Activated naive CD8-positive, alpha-beta T cell treated with anti-CD3 and anti-CD28 coated beads, Interleukin-2, amount 50 U/mL, for 16 hours (primary cell): ENCODE data around the gene LAMA2.

Experiments used
- DNase-seq: peaks from one replicate; pipeline ENCODE4 v3.0.0-alpha.2; 2020; ENCODE audit warnings: low read depth, low spot score

LAMA2 gene

GRCh38 chr6:129309154-129309553, 426.2 kb downstream of the LAMA2 start:
- no peak for DNase-seq

- no peak for DNase-seq
Measured at GRCh38 chr6:129312880-129313279, 429.9 kb downstream of the LAMA2 start.

GRCh38 chr6:129314575-129314974, 431.6 kb downstream of the LAMA2 start:
- no peak for DNase-seq

- no peak for DNase-seq
Measured at GRCh38 chr6:129317931-129318820, 435.2 kb downstream of the LAMA2 start.

GRCh38 chr6:129320892-129321291, 438.0 kb downstream of the LAMA2 start:
- no peak for DNase-seq

GRCh38 chr6:129321303-129321702, 438.4 kb downstream of the LAMA2 start:
- no peak for DNase-seq

GRCh38 chr6:129324345-129324744, 441.4 kb downstream of the LAMA2 start:
- DNase-seq, result no peak

GRCh38 chr6:129329678-129330077, 446.7 kb downstream of the LAMA2 start:
- no peak for DNase-seq

GRCh38 chr6:129331450-129332138, 448.7 kb downstream of the LAMA2 start:
- DNase-seq, result no peak

GRCh38 chr6:129335792-129336191, 452.9 kb downstream of the LAMA2 start:
- no peak for DNase-seq

GRCh38 chr6:129338683-129339082, 455.7 kb downstream of the LAMA2 start:
- DNase-seq, result no peak

- DNase-seq, result no peak
Measured at GRCh38 chr6:129340983-129341382, 458.0 kb downstream of the LAMA2 start.

GRCh38 chr6:129342243-129342642, 459.3 kb downstream of the LAMA2 start:
- no peak for DNase-seq

GRCh38 chr6:129342796-129343195, 459.9 kb downstream of the LAMA2 start:
- DNase-seq, result no peak

- DNase-seq, result no peak
Measured at GRCh38 chr6:129344379-129344778, 461.4 kb downstream of the LAMA2 start.

- DNase-seq, result no peak
Measured at GRCh38 chr6:129345890-129346289, 463.0 kb downstream of the LAMA2 start.

- no peak for DNase-seq
Measured at GRCh38 chr6:129346964-129347363, 464.0 kb downstream of the LAMA2 start.

- no peak for DNase-seq
Measured at GRCh38 chr6:129350278-129350677, 467.3 kb downstream of the LAMA2 start.

- DNase-seq, result no peak
Measured at GRCh38 chr6:129351807-129352206, 468.9 kb downstream of the LAMA2 start.

GRCh38 chr6:129353067-129353466, 470.1 kb downstream of the LAMA2 start:
- DNase-seq, result no peak

- DNase-seq, result no peak
Measured at GRCh38 chr6:129356129-129356528, 473.2 kb downstream of the LAMA2 start.

- DNase-seq, result no peak
Measured at GRCh38 chr6:129359811-129360681, 477.1 kb downstream of the LAMA2 start.
